OCI-LY7 (cell line): Measurements from ENCODE around the gene ZFYVE28. TPM values are rescaled to one million over a fixed set of nuclear protein-coding genes. Genes with fewer than 3 reads are reported as not detected.

ENCODE experiments used
- BruUV-seq: library from RNA; stranded (reverse); fragments of 400-500 nt; replicated peaks from 2 replicates; lab custom pipeline; 2021; lab: Mats Ljungman, UMichigan
- CTCF ChIA-PET: fragments of 300-600 bp; sonication (Branson Sonifier 250); formaldehyde crosslinking; loops from one replicate; lab custom pipeline; 2022; ENCODE audit warnings: antibody characterized with exemption; ENCODE audit not compliant: unreplicated experiment; lab: Charles Lee
- POLR2A ChIA-PET: fragments of 300-600 bp; sonication (Branson Sonifier 250); formaldehyde crosslinking; loops from one replicate; lab custom pipeline; 2022; ENCODE audit warnings: antibody characterized with exemption; lab: Charles Lee
- DNase-seq: peaks from one replicate; pipeline ENCODE4 v3.0.0-alpha.2; 2015; ENCODE audit warnings: low spot score
- H2AFZ ChIP-seq: fragments of 200-600 bp; sonication (generic), shearing (Covaris generic); 2 replicates; pipeline ENCODE4 v1.6.1; 2014; ENCODE audit warnings: mild to moderate bottlenecking, antibody characterized with exemption, low read length, moderate library complexity
- H3K27ac ChIP-seq: fragments of 200-600 bp; sonication (generic); 2 replicates; pipeline ENCODE4 v1.5.1; 2014; ENCODE audit warnings: mixed run types, low read depth, mild to moderate bottlenecking, moderate library complexity, low read length, inconsistent platforms; ENCODE audit not compliant: poor library complexity, severe bottlenecking
- H3K36me3 ChIP-seq: fragments of 200-600 bp; sonication (generic); 2 replicates; pipeline ENCODE4 v1.6.1; 2014; ENCODE audit warnings: mild to moderate bottlenecking, antibody characterized with exemption, low read length, moderate library complexity, mixed read lengths; ENCODE audit not compliant: insufficient read depth
- H3K4me1 ChIP-seq: fragments of 200-600 bp; sonication (generic); 2 replicates; pipeline ENCODE4 v1.5.1; 2014; ENCODE audit warnings: mild to moderate bottlenecking, low read length; ENCODE audit not compliant: insufficient read depth, poor library complexity, severe bottlenecking
- H3K4me2 ChIP-seq: fragments of 200-600 bp; sonication (generic); 2 replicates; pipeline ENCODE4 v1.6.1; 2014; ENCODE audit warnings: mild to moderate bottlenecking, low read length
- H3K4me3 ChIP-seq: fragments of 200-600 bp; sonication (generic); 2 replicates; pipeline ENCODE4 v1.5.1; 2014; ENCODE audit warnings: mild to moderate bottlenecking, low read depth, low read length; ENCODE audit not compliant: poor library complexity, severe bottlenecking
- H3K79me2 ChIP-seq: fragments of 200-600 bp; sonication (generic); 2 replicates; pipeline ENCODE4 v1.6.1; 2016; ENCODE audit warnings: low read depth, mild to moderate bottlenecking, low read length, moderate library complexity, mixed read lengths; ENCODE audit not compliant: insufficient read depth
- H3K9me2 ChIP-seq: fragments of 200-600 bp; sonication (generic); 2 replicates; pipeline ENCODE4 v1.6.1; 2016; ENCODE audit warnings: mild to moderate bottlenecking, low read length, mixed read lengths; ENCODE audit not compliant: insufficient read depth
- H3K9me3 ChIP-seq: fragments of 200-600 bp; sonication (generic); 2 replicates; pipeline ENCODE4 v1.6.1; 2014; ENCODE audit warnings: mild to moderate bottlenecking, mixed run types, low read length, mixed read lengths
- H4K20me1 ChIP-seq: fragments of 200-600 bp; sonication (generic); 2 replicates; pipeline ENCODE4 v1.6.1; 2014; ENCODE audit warnings: mild to moderate bottlenecking, antibody characterized with exemption, low read length, moderate library complexity, mixed read lengths; ENCODE audit not compliant: insufficient read depth
- EZH2phosphoT487 ChIP-seq: fragments of 200-600 bp; sonication (generic); IDR thresholded peaks from 2 replicates; pipeline ENCODE4 v1.6.1; 2018; ENCODE audit warnings: low read depth, borderline replicate concordance, mild to moderate bottlenecking, mixed run types, antibody characterized with exemption, low read length, moderate library complexity, mixed read lengths
- intact Hi-C: fragments of 100-400 bp; cut with micrococcal nuclease; formaldehyde crosslinking; loops from one replicate; pipeline ENCODE4 v1.10.0; 2022; ENCODE audit not compliant: unreplicated experiment
- total RNA-seq, 2 experiments: library from RNA; depleted of rRNA in 1 of 2; stranded (reverse); fragments of >200 nt in 1 of 2; shearing (Covaris generic) in 1 of 2; gene quantifications; 2 replicates each; pipeline ENCODE4 v1.2.3, GENCODE V29; 2014 to 2022
- TF ChIP-seq, protein P1 (sequence below): fragments of 200-600 bp; sonication (generic); conservative IDR thresholded peaks from 2 replicates; pipeline ENCODE4 v1.5.1; 2014; ENCODE audit warnings: mild to moderate bottlenecking, antibody characterized with exemption, low read length, moderate library complexity, mixed read lengths

Gene ZFYVE28
- total RNA-seq, 2 experiments from 2014 or later, result 0.32 TPM; not detected in 1

DNA sequence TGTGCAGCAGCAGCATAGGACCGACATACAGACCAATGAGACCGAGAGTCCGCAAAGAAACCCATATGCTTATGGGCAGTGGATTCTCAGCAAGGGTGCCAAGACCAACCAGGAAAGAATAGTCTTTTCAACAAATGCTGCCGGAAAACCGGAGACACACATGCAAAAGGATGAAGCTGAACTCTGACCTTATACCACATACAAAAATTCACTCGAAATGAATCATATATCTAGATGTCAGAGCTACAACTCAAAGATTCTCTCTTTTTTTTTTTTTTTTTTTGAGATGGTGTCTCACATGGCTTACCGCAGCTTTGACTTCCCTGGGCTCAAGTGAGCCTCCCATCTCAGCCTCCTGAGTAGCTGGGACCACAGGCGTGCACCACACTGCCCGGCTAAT lies 140.5 kb downstream of the ZFYVE28 start:
- ChIA-PET CTCF (no interaction called here), POLR2A (no interaction called here)
- intact Hi-C loops, result no loop called here

DNA sequence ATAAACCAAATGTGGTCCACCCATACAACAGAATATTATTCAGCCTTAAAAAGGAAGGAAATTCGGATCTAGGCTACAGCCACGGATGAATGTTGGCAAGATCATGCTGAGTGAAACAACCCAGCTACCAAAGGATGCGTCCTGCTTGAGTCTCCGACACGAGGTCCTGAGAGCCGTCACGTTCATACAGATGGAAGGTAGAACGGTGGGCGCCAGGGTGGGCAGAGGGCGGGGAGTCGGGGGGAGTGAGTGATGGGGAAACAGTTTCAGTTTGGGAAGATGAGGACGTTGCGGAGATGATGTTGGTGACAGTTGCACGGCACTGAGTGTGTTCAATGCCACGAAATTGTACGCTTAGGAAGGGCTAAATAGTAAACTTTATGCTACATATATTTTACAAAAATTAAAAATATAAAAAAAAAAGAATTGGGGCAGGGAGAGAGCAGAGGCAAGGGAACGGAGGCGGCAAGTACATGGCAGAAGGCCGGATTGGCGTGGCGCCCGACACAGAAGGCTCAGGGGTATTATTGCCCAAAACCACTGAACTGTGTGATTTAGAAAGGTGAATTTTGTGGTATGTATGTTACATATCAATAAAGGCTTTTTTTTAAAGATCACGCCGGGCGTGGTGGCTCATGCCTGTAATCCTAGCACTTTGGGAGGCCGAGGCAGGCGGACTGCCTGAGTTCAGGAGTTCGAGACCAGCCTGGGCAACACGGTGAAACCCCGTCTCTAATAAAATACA lies 141.7 kb downstream of the ZFYVE28 start:
- POLR2A ChIA-PET, result no interaction called here

More for the DNA sequence above, 140.5 kb downstream of the ZFYVE28 start:
- no peak for DNase-seq
- no peaks in the 10 kb centered on the region for H3K36me3 ChIP-seq
- H4K20me1 ChIP-seq, result no peaks in the 10 kb centered on the region
- no peak overlapping the region for H3K27ac ChIP-seq
- no peaks in the 10 kb centered on the region for H3K9me2 ChIP-seq
- H3K4me2 ChIP-seq, result no peak overlapping the region
- no peak overlapping the region for H2AFZ ChIP-seq
- H3K4me1 ChIP-seq, result peaks cover 16% of the 10 kb centered on the region
- no peak overlapping the region for H3K4me3 ChIP-seq
- no peaks in the 10 kb centered on the region for H3K79me2 ChIP-seq
- no peaks in the 10 kb centered on the region for H3K9me3 ChIP-seq
- TF ChIP-seq, protein P1, sequence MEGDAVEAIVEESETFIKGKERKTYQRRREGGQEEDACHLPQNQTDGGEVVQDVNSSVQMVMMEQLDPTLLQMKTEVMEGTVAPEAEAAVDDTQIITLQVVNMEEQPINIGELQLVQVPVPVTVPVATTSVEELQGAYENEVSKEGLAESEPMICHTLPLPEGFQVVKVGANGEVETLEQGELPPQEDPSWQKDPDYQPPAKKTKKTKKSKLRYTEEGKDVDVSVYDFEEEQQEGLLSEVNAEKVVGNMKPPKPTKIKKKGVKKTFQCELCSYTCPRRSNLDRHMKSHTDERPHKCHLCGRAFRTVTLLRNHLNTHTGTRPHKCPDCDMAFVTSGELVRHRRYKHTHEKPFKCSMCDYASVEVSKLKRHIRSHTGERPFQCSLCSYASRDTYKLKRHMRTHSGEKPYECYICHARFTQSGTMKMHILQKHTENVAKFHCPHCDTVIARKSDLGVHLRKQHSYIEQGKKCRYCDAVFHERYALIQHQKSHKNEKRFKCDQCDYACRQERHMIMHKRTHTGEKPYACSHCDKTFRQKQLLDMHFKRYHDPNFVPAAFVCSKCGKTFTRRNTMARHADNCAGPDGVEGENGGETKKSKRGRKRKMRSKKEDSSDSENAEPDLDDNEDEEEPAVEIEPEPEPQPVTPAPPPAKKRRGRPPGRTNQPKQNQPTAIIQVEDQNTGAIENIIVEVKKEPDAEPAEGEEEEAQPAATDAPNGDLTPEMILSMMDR, result no peak
- no peak for TF ChIP-seq EZH2phosphoT487
- no TSS peak for BruUV-seq

More for the DNA sequence above, 141.7 kb downstream of the ZFYVE28 start:
- no TSS peak for BruUV-seq
- CTCF ChIA-PET, result no interaction called here
- Histone ChIP-seq H4K20me1 (no peaks in the 10 kb centered on the region), H3K9me2 (no peaks in the 10 kb centered on the region), H3K36me3 (no peaks in the 10 kb centered on the region), H3K9me3 (no peaks in the 10 kb centered on the region), H3K4me3 (no peak overlapping the region), H3K27ac (no peak overlapping the region), H2AFZ (no peak overlapping the region), H3K79me2 (no peaks in the 10 kb centered on the region), H3K4me1 (peaks cover 8% of the 10 kb centered on the region), H3K4me2 (no peak overlapping the region)
- intact Hi-C loops, result no loop called here
- TF ChIP-seq EZH2phosphoT487, result no peak
- TF ChIP-seq, protein P1, result no peak
- DNase-seq, result no peak
